Mesenteric fat pad (tissue), 1 donor: ENCODE data around the gene UGT2B7. TPM values are rescaled to one million over a fixed set of nuclear protein-coding genes. Genes with fewer than 3 reads are reported as not detected.

Experiments used
- DNase-seq: peaks from one replicate; pipeline ENCODE4 v3.0.0-alpha.2; 2020; ENCODE audit warnings: low spot score
- total RNA-seq: library from RNA; stranded (reverse); fragmentation: NEBNext Ultra II Directional; extraction: Animal tissue kit (Norgen Biotek cat#: 25700); gene quantifications from one replicate; pipeline ENCODE4 v1.2.1, GENCODE V29; 2021
- donor health status: DM: yes; HTN: yes; CAD: no.

UGT2B7 gene
- total RNA-seq, 1 donor from 2014 or later, result not detected

DNA sequence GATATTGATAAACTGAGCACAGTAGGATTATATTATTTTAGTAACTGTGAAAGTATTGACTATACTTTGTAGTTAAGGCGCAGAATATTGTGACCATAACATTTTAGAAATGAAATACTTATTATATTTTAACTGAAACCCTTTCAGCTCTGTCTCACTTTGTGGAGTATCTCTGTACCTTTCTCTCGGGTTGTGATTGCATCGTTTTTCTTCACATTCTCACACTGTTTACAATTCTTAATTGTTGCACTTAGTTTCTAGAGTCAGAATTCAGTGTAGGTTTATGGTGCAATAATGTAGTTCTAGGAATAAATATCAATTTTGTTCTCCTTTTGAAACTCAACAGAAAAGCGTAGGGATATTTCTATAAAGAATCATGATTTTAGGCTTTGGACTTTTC lies 57.7 kb downstream of the UGT2B7 start:
- DNase-seq, result no peak

DNA sequence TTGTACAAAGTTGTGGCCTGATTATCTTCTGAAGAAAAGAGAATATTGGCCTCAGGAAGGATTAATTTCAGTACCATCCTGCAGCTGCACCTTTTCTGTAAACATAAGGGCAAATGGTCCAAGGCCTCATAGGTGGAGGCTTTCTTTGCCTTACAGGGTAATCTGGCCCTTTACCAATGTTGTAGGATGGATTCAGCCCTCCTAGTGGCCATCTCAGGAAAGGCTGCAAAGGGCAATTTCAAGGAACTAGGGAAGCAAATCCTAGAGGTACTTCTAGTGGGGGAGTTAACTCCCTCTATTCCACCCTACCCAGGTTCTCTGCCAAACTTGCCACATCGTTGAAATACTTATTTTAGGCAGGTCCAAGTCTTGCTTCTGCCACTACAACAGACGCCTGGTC lies 60.6 kb downstream of the UGT2B7 start:
- no peak for DNase-seq

Other genes starting within 250 kb of the UGT2B7 start
- 0.26 TPM for gene UGT2A3, start 144.7 kb upstream of the UGT2B7 start, total RNA-seq
- not detected for gene UGT2B11, start 118.3 kb downstream of the UGT2B7 start, total RNA-seq
- gene UGT2B28, start 184.0 kb downstream of the UGT2B7 start, total RNA-seq, result not detected